GM21576 (cell line): ENCODE data around the gene SHLD2.
"Not testable (repeated sequence)": the region's sequence is repeated elsewhere in the genome, so short reads cannot be mapped to it uniquely, and the experiment has no call there.

Source experiments
- ATAC-seq: cut with Tn5 transposase; IDR thresholded peaks from one replicate; pipeline ENCODE4 v1.9.1; 2021; ENCODE audit warnings: mild to moderate bottlenecking, moderate library complexity; ENCODE audit not compliant: unreplicated experiment

Gene SHLD2, protein sequence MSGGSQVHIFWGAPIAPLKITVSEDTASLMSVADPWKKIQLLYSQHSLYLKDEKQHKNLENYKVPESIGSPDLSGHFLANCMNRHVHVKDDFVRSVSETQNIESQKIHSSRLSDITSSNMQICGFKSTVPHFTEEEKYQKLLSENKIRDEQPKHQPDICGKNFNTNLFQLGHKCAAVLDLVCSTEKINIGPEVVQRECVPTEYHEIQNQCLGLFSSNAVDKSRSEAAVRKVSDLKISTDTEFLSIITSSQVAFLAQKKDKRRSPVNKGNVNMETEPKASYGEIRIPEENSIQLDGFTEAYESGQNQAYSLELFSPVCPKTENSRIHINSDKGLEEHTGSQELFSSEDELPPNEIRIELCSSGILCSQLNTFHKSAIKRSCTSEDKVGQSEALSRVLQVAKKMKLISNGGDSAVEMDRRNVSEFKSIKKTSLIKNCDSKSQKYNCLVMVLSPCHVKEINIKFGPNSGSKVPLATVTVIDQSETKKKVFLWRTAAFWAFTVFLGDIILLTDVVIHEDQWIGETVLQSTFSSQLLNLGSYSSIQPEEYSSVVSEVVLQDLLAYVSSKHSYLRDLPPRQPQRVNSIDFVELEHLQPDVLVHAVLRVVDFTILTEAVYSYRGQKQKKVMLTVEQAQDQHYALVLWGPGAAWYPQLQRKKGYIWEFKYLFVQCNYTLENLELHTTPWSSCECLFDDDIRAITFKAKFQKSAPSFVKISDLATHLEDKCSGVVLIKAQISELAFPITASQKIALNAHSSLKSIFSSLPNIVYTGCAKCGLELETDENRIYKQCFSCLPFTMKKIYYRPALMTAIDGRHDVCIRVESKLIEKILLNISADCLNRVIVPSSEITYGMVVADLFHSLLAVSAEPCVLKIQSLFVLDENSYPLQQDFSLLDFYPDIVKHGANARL

DNA sequence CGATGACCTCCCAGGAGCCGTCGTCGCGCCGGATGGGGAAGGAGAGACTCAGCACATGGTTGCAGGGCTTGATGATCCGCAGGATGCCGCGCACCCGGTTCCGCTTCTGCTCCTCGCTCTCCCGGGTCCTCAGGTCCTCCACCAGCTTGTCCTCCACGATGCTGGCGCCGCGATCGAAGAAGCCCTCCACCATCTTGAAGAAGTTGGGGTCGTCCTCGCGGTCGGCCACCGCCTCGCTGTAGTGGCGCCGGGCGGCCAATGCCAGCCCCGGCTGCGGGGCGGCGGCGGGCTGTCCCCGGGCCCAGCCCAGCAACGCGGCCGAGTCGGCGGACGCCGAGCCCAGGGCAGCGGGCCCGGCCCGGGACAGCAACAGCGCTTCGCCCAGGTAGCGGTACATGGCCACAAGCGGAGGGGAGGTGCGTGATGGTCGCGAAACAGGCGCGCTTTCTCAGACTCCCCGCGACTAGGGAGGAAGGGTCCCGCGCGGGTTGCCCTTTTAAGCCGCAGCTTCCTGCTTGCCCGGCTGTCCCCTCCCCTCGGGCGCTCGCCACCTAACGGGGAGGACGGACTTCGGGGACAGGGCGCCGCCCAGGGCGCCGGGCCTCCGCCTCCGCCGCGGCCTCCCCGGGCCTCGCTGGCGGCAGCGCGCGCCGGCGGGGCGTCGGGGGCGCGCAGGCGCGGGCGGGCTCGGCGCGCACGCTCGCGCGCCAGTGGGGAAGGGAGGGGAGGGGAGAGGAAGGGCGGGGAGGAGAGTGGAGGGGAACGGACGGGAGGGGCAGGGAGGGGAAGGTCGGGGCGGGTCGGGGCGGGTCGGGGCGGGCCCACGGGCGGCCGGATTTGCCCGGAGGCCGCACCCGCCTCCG, at the start of gene SHLD2, which contains the start of gene GLUD1:
Gene SHLD2, plus strand, starts transcription at position 834 of the 863 bp plus-strand sequence. CDS start 56,149 bp downstream, outside the sequence.
Gene GLUD1, minus strand, starts transcription at position 471 of the 863 bp plus-strand sequence. Its CDS starts 74 bp downstream, at position 397.
- ATAC-seq, result peak; percentile 65

DNA sequence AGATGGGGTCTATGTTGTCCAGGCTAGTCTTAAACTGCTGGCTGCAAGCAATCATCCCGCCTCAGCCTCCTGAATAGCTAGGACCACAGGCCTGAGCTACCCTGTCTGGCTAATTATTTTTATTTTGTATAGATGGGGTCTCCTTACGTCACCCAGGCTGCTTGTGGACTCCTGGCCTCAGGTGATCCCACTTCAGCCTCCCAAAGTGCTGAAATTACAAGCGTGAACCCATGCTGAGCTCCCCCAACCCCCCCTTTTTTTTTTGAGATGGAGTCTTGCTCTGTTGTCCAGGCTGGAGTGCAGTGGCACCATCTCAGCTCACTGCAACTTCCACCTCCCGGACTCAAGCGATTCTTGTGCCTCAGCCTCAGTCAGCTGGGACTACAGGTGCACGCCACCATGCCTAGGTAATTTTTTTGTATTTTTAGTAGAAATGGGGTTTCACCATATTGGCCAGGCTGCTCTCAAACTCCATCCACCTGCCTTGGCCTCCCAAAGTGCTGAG, 49.5 kb upstream of the SHLD2 start:
- no peak for ATAC-seq

DNA sequence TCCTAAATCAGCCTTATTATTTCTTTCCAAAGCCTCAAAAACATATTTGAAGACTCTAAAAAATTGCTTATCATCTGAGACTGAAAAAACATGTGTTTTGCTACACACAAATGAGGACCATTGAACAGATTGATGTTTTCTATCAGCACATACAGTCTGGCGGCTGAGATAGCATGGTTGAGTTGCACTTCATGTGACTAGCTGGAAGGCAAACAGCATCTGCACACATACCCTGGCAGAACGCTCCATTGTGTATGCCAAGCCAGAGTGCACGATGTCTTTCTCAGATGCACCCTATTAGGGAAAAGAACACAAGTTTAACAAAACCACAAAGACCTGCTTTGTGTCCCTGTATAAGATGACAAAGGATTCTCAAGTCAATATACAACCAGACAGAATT, 41.9 kb upstream of the SHLD2 start:
- no peak for ATAC-seq

DNA sequence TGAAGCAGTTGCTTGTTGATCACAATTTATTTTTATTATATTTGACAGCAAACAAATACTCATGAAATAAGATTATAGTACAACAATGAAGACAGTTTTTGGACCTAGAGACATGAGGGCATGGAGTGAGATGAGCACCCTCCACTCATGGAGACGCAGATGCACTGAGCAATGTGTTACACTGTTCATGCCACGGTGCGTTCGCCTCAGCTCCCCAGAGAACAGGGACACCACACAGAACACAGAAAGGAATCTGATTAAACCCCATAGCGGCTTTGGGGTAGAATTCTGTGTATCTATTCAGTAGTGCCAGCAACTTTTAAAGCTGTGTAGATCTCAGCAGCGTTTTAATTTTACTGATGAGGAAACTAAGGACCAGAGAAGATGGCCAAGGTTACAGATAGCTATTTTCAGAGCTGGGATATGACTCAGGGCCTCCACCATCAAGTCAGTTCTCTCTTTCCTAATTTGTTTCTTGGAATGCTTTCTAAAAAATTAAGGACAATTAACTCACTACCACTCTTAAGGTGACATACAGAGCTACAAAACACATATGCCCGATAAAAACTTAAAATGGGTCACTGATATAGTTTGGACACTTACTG, 41.3 kb upstream of the SHLD2 start:
- ATAC-seq, result no peak

DNA sequence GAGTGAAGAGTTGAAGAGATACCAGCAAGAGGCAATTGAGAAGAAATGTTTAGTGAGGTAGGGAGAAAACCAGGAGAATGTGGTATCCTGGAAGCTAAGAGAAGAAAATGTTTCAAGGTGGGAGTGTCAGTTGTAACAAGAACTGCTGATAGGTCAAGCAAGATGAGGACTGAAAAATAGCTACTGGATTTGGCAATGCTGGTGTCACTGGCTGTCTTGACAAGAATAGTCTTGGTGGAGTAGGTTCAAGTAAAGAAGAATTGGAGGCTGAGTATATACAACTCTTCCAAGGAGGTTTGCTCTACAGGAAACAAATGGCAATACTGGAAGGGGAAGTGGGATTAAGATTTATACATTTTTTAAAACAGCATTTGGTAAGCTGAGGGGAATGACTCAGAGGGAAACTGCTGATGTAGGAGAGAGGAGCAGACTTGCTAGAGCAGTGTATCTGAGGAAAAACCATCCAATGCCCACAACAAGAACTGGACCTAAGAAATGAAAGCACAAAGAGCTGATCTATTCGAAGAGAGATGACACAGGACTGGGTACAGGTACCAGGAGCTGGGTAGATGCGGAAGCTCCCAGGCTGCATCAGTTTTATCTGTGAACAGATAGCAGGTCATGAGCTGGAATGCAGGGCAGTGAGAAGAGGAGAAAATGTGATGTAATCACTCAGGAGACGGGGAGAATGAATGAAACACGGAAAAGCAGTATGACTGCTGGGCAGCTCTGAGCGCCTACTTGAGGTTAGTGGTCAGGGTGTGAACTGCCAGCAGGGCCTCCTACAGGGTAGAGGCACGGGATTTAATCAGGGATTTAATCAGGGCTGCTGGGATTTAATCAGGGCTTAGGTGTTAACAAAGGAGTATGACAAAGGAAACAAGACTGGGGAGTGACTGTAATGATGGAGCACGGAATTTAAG, 40.4 kb upstream of the SHLD2 start:
- ATAC-seq, result no peak

DNA sequence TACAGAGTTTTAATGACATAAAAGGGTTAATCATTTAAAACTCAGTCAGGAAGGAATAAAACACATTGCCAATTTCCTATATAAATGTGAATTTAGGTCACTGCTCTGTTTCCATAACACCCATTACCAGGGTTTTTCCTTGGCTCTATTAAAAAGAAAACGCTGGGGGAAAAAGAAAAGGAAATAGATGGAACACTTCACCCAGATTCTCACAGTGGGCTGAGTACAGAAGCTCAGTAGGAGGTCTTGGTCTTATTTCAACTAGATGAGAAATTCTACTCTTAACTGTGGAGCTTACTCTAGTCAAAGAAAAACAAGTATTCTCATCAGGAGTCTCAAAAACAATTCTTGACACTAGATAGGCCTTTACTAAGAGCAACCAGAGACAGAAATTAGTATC, 36.8 kb upstream of the SHLD2 start:
- ATAC-seq, result no peak

DNA sequence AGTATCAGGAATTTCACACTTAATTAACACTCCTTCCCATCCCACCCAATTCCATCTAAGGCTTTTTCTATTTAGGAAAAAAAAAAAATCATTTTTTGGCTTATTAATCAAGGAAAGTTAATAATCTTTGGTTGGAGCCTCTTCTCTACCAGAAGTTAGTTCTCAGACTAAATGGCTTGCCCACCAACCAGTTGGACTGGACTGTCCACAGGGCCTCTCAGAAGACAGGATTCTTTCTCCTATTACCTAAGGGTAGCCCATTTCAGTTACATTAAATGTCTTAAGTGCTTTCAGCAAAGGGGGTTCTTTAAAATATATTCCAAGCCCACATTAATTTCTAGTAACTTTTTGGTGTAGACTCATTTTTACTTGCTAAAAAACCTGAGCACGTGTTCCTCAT, 35.6 kb upstream of the SHLD2 start:
- ATAC-seq, result no peak

DNA sequence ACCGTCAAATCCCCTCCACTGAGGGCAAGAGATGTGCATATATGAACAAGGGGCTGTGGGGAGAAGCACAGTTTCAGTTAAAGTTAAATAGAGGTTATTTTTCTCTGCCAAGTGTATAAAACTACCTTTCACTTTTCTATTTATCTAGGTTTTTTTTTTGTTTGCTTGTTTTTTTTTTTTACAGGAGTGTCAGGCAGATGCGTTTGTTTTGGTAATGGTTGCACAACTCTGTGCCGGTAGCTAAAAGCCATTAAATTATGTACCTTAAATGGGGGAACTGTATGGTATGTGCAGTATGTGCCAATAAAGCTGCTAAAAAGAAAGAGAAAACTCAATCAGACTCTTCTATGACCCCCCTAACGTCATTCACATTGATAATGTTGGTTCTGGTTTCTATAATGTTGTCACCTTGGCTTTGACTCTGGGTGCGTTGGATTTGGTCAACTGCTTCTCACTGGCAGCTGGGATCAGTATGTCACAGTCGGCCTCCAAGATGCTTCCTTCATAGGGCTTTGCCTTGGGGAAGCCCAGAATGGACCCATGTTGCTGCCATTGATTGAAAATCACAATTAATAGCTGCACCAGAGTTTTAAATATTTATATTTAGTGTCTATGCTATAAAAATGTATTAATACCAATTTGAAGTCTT, 34.6 kb upstream of the SHLD2 start:
- no peak for ATAC-seq

DNA sequence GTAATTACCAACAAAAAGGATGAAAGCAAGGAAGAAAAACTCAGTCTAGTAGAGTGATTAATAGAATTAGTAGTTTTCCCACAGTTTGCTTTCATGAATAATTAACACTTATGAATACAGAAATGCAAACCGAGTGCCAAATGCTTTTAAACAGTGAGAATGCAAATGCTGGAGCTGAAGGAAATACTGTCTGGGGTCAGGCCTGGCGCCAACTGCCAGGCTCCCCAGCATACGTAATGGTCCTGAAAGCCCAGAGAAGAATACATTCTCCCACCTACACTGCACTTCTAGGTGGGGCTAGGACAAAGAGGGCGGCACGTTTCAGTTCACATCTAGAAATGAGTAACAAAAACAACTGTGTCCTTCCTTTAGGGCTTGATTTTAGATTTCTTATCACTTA, 30.4 kb upstream of the SHLD2 start:
- ATAC-seq, result no peak

DNA sequence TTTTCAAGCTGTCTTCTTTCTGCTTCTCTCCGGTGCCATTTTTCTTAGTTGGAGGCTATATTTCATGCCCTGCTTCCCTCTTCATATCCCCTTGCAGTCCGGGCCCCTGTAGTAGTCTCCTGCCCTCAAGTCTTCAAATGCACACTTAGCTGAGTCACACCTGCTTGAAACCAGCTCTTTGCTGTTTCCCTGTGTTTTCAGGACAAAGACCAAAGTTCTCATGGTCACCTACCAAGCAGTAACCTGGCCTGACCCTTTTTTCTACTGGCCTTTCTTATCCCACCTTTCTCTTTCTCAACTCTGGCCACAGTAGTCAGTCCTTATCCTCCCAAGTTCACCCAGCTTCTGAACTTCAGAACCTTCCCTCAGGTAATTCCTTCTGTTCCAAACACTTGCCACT, 28.8 kb upstream of the SHLD2 start:
- ATAC-seq, result no peak

DNA sequence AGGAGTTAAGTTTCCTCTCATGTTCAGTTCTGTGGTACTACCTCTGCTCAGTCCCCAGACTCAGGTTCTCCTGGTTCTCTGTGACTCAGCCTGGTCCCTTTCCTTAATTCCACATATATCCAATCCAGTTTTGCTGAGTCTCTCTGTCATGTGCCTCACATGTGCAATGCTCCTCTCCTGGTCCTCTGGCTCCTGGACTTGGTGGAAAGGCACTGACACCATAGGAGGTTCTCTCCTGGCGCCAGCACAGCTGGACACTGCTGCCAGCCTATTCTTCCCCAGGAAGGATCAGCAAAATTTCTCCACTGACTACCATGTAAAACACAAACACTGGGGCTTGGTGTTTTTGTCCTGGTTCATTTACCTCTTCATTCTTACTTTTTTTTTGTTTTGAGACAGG, 28.1 kb upstream of the SHLD2 start:
- ATAC-seq, result no peak

DNA sequence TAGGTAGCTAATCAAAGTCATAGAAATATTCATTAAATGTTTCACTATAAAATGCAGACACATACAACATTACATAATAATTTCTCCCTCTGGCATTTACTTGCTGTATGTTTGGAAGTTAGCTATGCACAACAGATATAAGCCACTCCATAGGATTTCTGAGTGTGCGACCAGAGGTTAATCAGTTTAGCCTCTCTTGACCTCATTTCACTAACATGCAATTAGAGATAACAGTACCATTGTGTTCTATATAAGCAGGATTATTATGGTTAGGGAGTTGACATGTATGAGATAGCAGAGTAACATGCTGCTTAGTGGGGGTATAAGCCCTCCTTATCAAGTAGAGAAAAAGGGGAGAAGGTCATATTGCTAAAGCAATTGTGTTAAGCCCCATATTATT, 26.7 kb upstream of the SHLD2 start:
- ATAC-seq, result no peak

DNA sequence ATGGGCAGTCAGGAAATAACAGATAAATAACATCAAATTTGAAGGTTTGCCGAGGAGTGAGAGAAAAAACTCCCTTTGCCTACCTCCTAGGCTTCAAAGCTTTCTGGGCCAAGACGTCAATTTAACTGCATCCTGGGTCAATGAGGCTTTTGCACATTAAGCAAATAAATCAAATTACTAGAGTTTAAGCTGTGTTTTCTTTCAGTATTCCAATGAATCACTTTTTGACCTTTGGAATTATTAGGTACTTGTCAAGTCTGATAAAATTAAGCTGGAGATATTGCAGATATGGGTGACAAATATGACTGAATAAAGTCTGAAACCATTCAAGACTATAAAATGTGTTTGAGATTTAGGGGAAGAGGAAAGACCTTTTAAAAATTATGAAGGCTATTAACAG, 22.6 kb upstream of the SHLD2 start:
- no peak for ATAC-seq

DNA sequence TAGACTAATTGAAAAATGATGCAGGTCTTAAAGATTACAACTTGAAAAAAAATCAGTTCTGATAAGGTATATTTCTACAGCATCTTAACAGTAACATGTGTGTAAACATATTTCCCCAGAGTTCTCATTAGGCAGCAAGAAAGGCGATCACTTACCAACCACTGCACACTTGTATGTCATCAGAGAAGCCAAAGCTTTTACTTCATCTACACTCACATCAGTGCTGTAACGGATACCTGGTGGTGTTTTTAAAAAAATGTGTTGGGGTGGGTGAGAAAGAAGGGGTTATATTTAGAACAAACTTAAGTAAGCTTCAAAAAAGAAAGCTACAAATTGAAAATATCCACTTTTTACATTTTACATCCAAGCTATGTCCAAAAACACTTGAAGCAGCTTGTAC, 18.6 kb upstream of the SHLD2 start:
- not testable (repeated sequence) for ATAC-seq

DNA sequence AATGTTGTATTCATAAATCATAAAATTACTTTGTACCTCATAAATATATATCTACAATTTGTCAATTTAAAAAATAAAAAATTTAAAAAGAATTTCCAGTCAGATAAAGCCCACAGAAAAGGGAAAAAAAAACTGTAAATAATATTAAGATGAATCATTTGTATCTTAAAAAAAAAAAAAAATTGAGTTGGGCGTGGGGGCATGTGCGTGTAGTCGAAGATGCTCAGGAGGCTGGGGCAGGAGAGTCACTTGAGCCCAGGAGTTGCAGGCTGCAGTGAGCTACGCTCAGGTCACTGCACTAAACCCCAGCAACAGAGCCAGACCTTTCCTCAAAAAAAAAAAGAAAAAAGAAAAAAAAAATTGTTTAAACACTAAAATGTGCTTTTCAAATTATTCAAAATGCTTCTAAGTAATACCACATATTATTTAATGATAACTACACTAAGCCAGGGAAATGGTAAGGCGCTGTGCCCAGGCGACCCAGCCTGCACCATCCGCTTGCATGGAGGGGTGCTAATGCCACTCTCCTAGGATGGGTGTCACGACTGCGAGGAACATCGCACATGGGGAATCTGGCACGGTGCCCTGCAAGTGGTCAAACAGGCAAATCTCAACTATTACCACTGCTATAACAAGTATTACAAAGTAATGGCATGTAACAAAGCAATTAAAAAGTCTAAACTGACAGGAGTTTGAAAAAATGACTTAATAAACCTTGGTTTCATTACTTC, 15.7 kb upstream of the SHLD2 start:
- no peak for ATAC-seq

DNA sequence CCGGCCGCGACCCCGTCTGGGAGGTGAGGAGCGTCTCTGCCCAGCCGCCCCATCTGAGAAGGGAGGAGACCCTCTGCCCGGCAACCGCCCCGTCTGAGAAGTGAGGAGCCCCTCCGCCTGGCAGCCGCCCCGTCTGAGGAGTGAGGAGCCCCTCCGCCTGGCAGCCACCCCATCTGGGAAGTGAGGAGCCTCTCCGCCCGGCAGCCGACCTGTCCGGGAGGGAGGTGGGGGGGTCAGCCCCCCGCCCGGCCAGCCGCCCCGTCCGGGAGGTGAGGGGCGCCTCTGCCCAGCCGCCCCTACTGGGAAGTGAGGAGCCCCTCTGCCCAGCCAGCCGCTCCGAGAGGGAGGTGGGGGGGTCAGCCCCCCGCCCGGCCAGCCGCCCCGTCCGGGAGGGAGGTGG, 14.4 kb upstream of the SHLD2 start:
- not testable (repeated sequence) for ATAC-seq

DNA sequence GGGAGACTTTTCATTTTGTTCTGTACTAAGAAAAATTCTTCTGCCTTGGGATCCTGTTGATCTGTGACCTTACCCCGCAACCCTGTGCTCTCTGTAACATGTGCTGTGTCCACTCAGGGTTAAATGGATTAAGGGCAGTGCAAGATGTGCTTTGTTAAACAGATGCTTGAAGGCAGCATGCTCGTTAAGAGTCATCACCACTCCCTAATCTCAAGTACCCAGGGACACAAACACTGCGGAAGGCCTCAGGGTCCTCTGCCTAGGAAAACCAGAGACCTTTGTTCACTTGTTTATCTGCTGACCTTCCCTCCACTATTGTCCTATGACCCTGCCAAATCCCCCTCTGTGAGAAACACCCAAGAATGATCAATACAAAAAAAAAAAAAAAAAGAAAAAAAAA, 13.4 kb upstream of the SHLD2 start:
- ATAC-seq, result not testable (repeated sequence)

DNA sequence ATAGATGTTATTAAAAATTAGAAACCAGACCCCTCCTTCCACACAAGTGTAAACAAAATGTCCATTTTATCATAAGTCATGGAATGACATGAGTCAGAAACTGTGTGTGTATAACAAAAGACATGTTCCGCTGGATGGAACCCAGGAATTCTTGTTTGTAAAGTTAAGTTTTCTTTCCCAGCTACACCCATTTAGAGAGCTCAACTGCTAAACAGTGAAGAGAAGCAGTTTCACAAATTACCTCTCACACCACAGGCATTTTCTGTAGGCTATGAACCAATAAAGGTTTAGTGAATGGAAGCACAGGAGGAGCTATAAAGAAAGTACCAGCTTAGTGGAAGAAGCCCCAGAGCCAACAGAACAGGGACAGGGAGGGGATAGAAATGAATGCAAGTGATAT, 12.8 kb upstream of the SHLD2 start:
- ATAC-seq, result not testable (repeated sequence)
